A549 treated with dexamethasone at 1 μM for 4 hours (cell line): Measurements from ENCODE around the gene TM9SF1. TPM values are rescaled to one million over a fixed set of nuclear protein-coding genes. Genes with fewer than 3 reads are reported as not detected.

Experiments used
- total RNA-seq: library from RNA; stranded (reverse); fragments of 200-300 nt; extraction: Qiagen RNA extraction; gene quantifications from 5 replicates; pipeline ENCODE4 v1.2.3, GENCODE V29; 2022

The TM9SF1 gene
- total RNA-seq, 1 experiment from 2014 or later: 59.5 TPM

Other genes with a start within 250 kb of the TM9SF1 start
- gene DHRS4, start 241.7 kb downstream of the TM9SF1 start, total RNA-seq: 45.2 to 49.2 TPM (median 47.5 TPM) in 5 replicates
- gene DHRS4L2, start 206.5 kb downstream of the TM9SF1 start, total RNA-seq: 21.1 to 36.7 TPM (median 31.9 TPM) in 5 replicates
- 0.29 to 0.86 TPM (median 0.53 TPM) in 5 replicates for gene CARMIL3, start 143.4 kb downstream of the TM9SF1 start, total RNA-seq
- gene CPNE6, start 123.9 kb downstream of the TM9SF1 start, total RNA-seq: 0.06 to 0.34 TPM (median 0.13 TPM) in 5 replicates
- 15.7 to 23.6 TPM (median 21.3 TPM) in 5 replicates for gene PCK2, start 101.1 kb downstream of the TM9SF1 start, total RNA-seq
- 21.0 to 23.9 TPM (median 22.6 TPM) in 5 replicates for gene DCAF11, start 80.7 kb downstream of the TM9SF1 start, total RNA-seq
- gene NRL, start 80.5 kb downstream of the TM9SF1 start, total RNA-seq: 0.60 to 1.2 TPM (median 0.86 TPM) in 5 replicates
- gene FITM1, start 64.8 kb downstream of the TM9SF1 start, total RNA-seq: 0.09 to 0.16 TPM (median 0.14 TPM) in 3 of 5 replicates, not detected in the others
- gene PSME1, start 59.2 kb downstream of the TM9SF1 start, total RNA-seq: 138 to 176 TPM (median 145 TPM) in 5 replicates
- gene EMC9, start 53.9 kb downstream of the TM9SF1 start, total RNA-seq: 47.5 to 52.9 TPM (median 49.0 TPM) in 5 replicates
- gene PSME2, start 48.8 kb downstream of the TM9SF1 start, total RNA-seq: 137 to 183 TPM (median 150 TPM) in 5 replicates
- gene RNF31, start 47.9 kb downstream of the TM9SF1 start, total RNA-seq: 22.5 to 40.0 TPM (median 36.1 TPM) in 5 replicates
- 15.8 to 20.8 TPM (median 16.9 TPM) in 5 replicates for gene IRF9, start 34.2 kb downstream of the TM9SF1 start, total RNA-seq
- 2.7 to 6.1 TPM (median 3.4 TPM) in 5 replicates for gene REC8, start 23.4 kb downstream of the TM9SF1 start, total RNA-seq
- gene IPO4, start 6.6 kb downstream of the TM9SF1 start, total RNA-seq: 68.8 to 105 TPM (median 97.4 TPM) in 5 replicates
- not detected in 5 replicates for gene TSSK4, start 10.3 kb upstream of the TM9SF1 start, total RNA-seq
- gene CHMP4A, start 18.0 kb upstream of the TM9SF1 start, total RNA-seq: 81.0 to 115 TPM (median 82.9 TPM) in 5 replicates
- gene MDP1, start 20.6 kb upstream of the TM9SF1 start, total RNA-seq: 23.3 to 28.2 TPM (median 26.8 TPM) in 5 replicates
- gene NEDD8, start 36.9 kb upstream of the TM9SF1 start, total RNA-seq: 414 to 527 TPM (median 420 TPM) in 5 replicates
- 52.0 to 70.3 TPM (median 55.1 TPM) in 5 replicates for gene GMPR2, start 37.5 kb upstream of the TM9SF1 start, total RNA-seq
- gene TINF2, start 47.2 kb upstream of the TM9SF1 start, total RNA-seq: 30.5 to 38.0 TPM (median 34.9 TPM) in 5 replicates
- 0.82 to 1.4 TPM (median 1.1 TPM) in 5 replicates for gene TGM1, start 67.7 kb upstream of the TM9SF1 start, total RNA-seq
- 13.5 to 15.8 TPM (median 14.7 TPM) in 5 replicates for gene RABGGTA, start 76.2 kb upstream of the TM9SF1 start, total RNA-seq
- 9.3 to 12.6 TPM (median 11.1 TPM) in 5 replicates for gene DHRS1, start 104.3 kb upstream of the TM9SF1 start, total RNA-seq
- 12.5 to 17.2 TPM (median 17.2 TPM) in 5 replicates for gene NOP9, start 104.4 kb upstream of the TM9SF1 start, total RNA-seq
- 0.12 to 0.32 TPM (median 0.14 TPM) in 4 of 5 replicates, not detected in the other for gene CIDEB, start 112.5 kb upstream of the TM9SF1 start, total RNA-seq
- gene LTB4R2, start 114.7 kb upstream of the TM9SF1 start, total RNA-seq: 1.3 to 5.0 TPM (median 3.6 TPM) in 5 replicates
- 2.7 to 6.5 TPM (median 4.3 TPM) in 5 replicates for gene LTB4R, start 116.1 kb upstream of the TM9SF1 start, total RNA-seq
- 0.08 TPM in 1 of 5 replicates, not detected in the others for gene ADCY4, start 139.6 kb upstream of the TM9SF1 start, total RNA-seq
- 0.09 TPM in 1 of 5 replicates, not detected in the others for gene RIPK3, start 144.6 kb upstream of the TM9SF1 start, total RNA-seq
- gene NFATC4, start 172.7 kb upstream of the TM9SF1 start, total RNA-seq: 0.09 to 0.28 TPM (median 0.15 TPM) in 5 replicates
- 0.30 to 0.58 TPM (median 0.49 TPM) in 5 replicates for gene NYNRIN, start 203.6 kb upstream of the TM9SF1 start, total RNA-seq
- 0.84 to 1.3 TPM (median 1.0 TPM) in 5 replicates for gene CBLN3, start 234.2 kb upstream of the TM9SF1 start, total RNA-seq
- 21.0 to 29.0 TPM (median 26.8 TPM) in 5 replicates for gene KHNYN, start 234.5 kb upstream of the TM9SF1 start, total RNA-seq
- gene SDR39U1, start 247.3 kb upstream of the TM9SF1 start, total RNA-seq: 37.6 to 50.9 TPM (median 44.9 TPM) in 5 replicates